OCI-LY3 (cell line): Measurements from ENCODE around the gene WBP1.

Experiments used
- CTCF ChIP-seq: fragments of 200-600, 300-600 bp; sonication (generic); IDR thresholded peaks from 2 replicates; pipeline ENCODE4 v1.5.1; 2014; ENCODE audit warnings: antibody characterized with exemption, low read length, low read depth
- EZH2phosphoT487 ChIP-seq: fragments of 200-600 bp; shearing (Covaris generic); IDR thresholded peaks from 2 replicates; pipeline ENCODE4 v1.6.1; 2018; ENCODE audit warnings: antibody characterized with exemption, mixed run types, low read depth

- TF ChIP-seq CTCF (no peak), EZH2phosphoT487 (no peak)
These were observed 44.0 kb downstream of the WBP1 start for GRCh38 chr2:74502147-74502719.
